AG09319 (cell line): Measurements from ENCODE around the gene GUK1.

Experiments
- DNase-seq: peaks from one replicate; pipeline ENCODE4 v3.0.0-alpha.2; 2010; ENCODE audit warnings: low read depth; ENCODE audit errors: extremely low read depth
- TF ChIP-seq, protein P1 (sequence below): IDR thresholded peaks from 2 replicates; pipeline ENCODE4 v1.5.1; 2011; ENCODE audit warnings: low read depth, mild to moderate bottlenecking, inconsistent platforms, low read length, moderate library complexity

GUK1 gene

GRCh38 chr1:228152097-228152917, 12.2 kb downstream of the GUK1 start:
- TF ChIP-seq, protein P1, sequence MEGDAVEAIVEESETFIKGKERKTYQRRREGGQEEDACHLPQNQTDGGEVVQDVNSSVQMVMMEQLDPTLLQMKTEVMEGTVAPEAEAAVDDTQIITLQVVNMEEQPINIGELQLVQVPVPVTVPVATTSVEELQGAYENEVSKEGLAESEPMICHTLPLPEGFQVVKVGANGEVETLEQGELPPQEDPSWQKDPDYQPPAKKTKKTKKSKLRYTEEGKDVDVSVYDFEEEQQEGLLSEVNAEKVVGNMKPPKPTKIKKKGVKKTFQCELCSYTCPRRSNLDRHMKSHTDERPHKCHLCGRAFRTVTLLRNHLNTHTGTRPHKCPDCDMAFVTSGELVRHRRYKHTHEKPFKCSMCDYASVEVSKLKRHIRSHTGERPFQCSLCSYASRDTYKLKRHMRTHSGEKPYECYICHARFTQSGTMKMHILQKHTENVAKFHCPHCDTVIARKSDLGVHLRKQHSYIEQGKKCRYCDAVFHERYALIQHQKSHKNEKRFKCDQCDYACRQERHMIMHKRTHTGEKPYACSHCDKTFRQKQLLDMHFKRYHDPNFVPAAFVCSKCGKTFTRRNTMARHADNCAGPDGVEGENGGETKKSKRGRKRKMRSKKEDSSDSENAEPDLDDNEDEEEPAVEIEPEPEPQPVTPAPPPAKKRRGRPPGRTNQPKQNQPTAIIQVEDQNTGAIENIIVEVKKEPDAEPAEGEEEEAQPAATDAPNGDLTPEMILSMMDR = no peak
- DNase-seq = no peak

DNA sequence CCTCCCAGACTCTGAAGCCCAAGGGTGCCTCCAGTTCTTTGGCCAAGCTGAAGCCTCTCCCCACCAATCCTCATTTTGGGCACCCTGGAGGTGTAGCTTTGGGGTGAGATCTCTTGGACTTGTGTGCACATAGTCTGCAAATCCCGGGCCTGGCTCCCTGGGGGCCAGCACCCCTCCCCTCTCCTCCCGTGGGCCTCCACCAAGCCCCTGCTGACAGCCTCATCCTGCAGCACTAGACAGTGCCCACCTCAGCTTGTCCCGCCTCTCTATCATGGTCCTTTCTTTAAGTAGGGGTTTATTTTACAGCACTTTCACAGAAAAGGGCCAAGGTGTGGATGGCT, 12.8 kb downstream of the GUK1 start:
- TF ChIP-seq, protein P1 = no peak
- DNase-seq = no peak

DNA sequence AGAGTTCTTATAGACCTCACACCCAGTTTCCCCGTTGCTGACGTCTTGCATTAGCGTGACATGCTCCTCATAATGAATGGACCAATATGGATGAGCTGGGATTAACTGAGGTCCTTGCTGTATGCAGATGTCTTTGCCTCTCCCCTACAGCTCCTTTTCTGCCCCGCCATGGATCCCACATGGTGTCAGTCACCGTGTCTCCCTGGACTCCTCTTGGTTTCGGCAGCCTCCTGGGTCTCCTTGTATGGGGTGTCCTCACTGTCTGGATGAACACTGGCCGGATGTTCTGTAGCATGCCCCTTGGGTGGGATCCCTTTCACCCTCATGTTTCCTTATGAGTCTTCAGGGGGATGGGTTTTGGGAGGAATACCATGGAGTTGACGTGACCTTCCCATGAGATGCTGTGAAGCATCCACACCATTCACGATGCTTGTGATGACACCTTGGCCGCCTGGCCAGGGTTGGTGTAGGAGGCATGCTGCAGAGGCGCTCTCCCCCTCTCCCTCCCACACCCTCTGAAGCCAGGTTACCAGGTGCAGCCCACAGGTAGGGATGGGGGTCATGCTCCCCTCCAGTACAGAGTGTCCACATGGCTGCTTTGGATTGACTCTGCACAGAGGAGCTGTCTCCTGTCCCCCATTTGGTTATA, 14.1 kb downstream of the GUK1 start:
- TF ChIP-seq, protein P1 = no peak
- DNase-seq = no peak

DNA sequence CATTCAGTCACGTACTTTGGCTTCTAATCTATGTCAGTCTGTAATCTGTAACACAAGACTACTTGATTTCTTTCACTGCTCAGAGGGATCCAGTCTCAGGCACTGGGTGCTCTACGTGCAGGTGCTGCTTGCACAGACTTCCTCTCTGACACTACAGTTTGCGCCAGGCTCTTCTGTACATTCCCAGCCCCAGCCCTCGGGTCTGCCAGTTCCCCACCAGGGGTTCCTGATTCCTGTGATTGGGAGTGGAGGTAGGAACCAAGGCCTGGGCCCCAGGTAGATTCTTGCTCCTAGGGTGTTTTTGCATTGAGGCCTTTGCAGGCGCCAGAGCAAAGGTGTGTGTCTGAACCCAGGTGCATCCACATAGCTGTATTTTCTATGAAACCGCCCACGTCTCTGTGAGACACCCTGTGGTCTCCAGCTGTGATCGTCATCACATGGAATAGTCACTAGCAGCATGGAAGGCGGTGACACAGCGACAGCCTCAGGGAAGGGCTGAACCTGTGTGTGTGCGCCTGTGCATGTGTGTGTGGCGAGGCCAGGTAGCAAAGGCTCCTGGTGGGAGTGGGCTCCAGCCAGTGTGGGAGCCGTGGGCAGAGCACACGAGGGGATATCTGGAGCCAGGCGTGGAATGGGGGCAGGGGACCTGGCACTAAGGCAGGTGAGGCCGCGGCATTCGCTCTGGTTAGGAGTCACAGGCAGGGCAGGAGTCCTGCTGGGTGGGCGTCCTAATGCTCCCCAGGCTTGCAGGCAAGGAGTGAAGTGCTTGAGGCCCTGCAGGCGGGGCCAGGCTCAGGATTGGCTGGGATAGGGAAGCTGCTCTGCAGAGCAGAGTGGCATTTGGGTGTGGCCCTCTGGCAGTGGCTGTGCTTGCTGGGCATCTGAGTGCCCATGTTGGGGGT, 14.8 kb downstream of the GUK1 start:
- no peak for DNase-seq
- TF ChIP-seq, protein P1 = no peak

DNA sequence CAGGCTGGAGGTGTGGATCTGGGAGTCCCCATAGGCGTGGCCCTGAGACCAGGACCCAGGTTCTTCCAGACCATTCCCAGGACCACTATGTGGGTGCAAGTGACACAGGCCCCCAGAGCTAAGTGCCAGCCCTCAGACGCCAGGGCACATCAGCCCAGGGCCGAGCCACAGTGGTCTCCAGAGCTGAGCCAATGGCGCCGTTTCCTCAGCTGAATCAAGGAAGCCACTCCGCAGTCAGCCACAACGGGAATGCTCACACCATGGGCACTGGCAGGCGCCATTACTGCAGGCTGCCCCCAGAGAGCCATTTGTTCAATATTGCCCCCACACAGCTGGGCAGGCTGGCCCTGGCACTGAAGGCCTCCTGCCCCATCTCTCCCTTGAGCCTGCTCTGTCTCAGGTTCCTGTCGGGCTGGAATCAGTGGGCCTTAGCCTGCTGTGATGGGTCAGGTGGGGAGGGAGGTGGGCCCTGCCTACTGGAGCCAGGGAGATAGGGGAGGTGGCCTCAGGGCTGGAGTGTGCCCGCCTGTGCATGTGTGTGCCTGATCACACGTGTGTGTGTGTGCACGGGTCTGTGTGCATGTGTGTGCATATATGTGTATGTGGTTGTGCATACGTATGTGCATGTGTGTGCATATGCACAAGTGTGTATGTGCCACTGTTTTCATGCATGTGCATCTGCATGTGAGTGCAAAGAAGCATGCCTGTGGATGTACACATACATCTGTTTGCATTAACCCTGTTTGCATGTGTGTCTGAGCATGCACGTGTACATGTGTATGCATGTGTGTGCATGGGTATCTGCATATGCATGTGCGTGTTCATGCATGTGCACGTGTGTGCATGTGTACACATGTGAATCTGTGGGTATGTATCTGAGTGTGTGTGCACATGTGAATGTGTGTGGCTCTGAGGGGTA, 15.8 kb downstream of the GUK1 start:
- DNase-seq = no peak
- TF ChIP-seq, protein P1 = no peak

DNA sequence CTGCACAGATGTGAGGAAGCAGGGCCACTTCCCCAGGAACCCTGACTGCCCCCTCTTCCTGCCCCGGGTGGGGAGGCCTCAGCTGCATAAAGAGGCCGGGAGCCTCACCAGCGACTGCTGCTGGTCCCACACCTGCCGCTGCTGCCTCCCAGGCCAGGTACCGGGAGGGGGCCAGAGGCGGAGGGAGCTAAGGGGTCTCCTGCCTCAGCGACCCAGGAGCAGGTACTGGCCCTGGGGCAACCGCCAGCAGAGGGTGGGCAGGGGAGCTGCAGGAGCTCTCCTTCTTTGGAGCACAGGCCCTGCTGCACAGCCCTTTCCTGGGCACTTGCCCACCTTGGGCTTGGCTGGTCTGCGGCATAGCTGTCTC, 16.4 kb downstream of the GUK1 start:
- DNase-seq = no peak
- TF ChIP-seq, protein P1 = no peak
